ENCODE data around the gene EFNB2. TPM values are rescaled to one million over a fixed set of nuclear protein-coding genes. Genes with fewer than 3 reads are reported as not detected.

Gene EFNB2
- total and polyA plus RNA-seq, 2 of the 13 experiments (the other 11 are each of a cell fraction or from before 2014, with no cell fraction given) = 0.11 to 0.20 TPM

GRCh38 chr13:106567474-106568298, 32.2 kb upstream of the EFNB2 start, which contains the start of gene ARGLU1:
ARGLU1 (minus strand) TSS chr13:106568137; CDS start chr13:106567919, 218 bp downstream.
- H3K27ac ChIP-seq (ENCODE audit: extremely low read length, insufficient read depth, low read length) = peak within 1 kb of the TSS; percentile 91
- ChIA-PET CTCF (ENCODE audit: low intra/inter-chr PET ratio, low total read pairs) (no interaction called here), POLR2A (interaction anchor here (0.9 to 1.3 kb wide), 3 partner anchors 11 to 24 kb away, joined by 3 to 5 read pairs (median 3); no protein-coding TSS in a partner anchor)
- peak within 1 kb of the TSS; percentile 73 to 95 (median 89) for H3K4me3 ChIP-seq (replicated peaks in 1 of 3; ENCODE audit: insufficient read depth in 1 of 3, low read depth in 2 of 3, low read length in 3 of 3)
- no peaks in the 10 kb centered on the region for H3K9me3 ChIP-seq (ENCODE audit: low read length)
- H3K4me2 ChIP-seq (ENCODE audit: low read depth, low read length) = peak within 1 kb of the TSS; percentile 90
- no peaks in the 10 kb centered on the region; a peak in 1 of 5 replicates for H3K36me3 ChIP-seq (replicated peaks in 1 of 2; ENCODE audit: control insufficient read depth in 1 of 2, insufficient read depth in 2 of 2, low read length in 2 of 2)
- H3K4me1 ChIP-seq (ENCODE audit: insufficient read depth, low read length) = peaks cover 40% of the 10 kb centered on the region
- H2AFZ ChIP-seq (ENCODE audit: low read length) = peak within 1 kb of the TSS; percentile 84
- no peaks in the 10 kb centered on the region; a peak in 1 of 5 replicates for H3K27me3 ChIP-seq (ENCODE audit: control insufficient read depth in 1 of 2, insufficient read depth in 2 of 2, low read length in 2 of 2)
- H4K20me1 ChIP-seq (ENCODE audit: insufficient read depth, low read length) = peaks cover 43% of the 10 kb centered on the region
- H3K9ac ChIP-seq (ENCODE audit: insufficient read depth, low read depth, low read length) = peak within 1 kb of the TSS; percentile 96
- H3K79me2 ChIP-seq (ENCODE audit: insufficient read depth, low read length) = peaks cover 52% of the 10 kb centered on the region
- ATAC-seq (peak; percentile 91), DNase-seq (ENCODE audit: low spot score) (peak; percentile 78), FAIRE-seq (peak; percentile 86)
- 2% methylated on average over 45 of the region's 108 CpGs for WGBS (ENCODE audit: low lambda C conversion rate)
- in situ Hi-C loops (cut with HindIII; ENCODE audit: extremely low pct_ligation_motif_present, low pct_unique_long_range_greater_than_20kb) (no loop called here), intact Hi-C loops (cut with micrococcal nuclease; ENCODE audit: unreplicated experiment) (loop anchor here (1.0 to 10.0 kb wide), 3 partner anchors 24 to 553 kb away; no protein-coding TSS in a partner anchor)
- TSS peak; percentile 60 for BruUV-seq (replicated peaks)
- peak; percentile 84 for TF ChIP-seq ZNF451 (CRISPR knock-in tag; IDR thresholded peaks at IDR 0.05)
- TF ChIP-seq ZNF572 (CRISPR knock-in tag; IDR thresholded peaks at IDR 0.05) = no peak
- no peak for TF ChIP-seq PCBP2 (optimal IDR thresholded peaks at IDR 0.05; ENCODE audit: low read depth, low read length, poor library complexity, severe bottlenecking)
- peak; percentile 94 for TF ChIP-seq RBFOX2 (IDR thresholded peaks at IDR 0.05; ENCODE audit: low read depth, low read length)
- TF ChIP-seq ETV5 (CRISPR knock-in tag; IDR thresholded peaks at IDR 0.05; ENCODE audit: borderline replicate concordance) = no peak
- TF ChIP-seq PHF8 (CRISPR knock-in tag; IDR thresholded peaks at IDR 0.05) = peak; percentile 99
- TF ChIP-seq ZFP1 (CRISPR knock-in tag; IDR thresholded peaks at IDR 0.05) = no peak
- peak; percentile 66; the same call in 1 of the 2 replicates for TF ChIP-seq TMF1 (CRISPR knock-in tag; IDR thresholded peaks at IDR 0.05; ENCODE audit: low read depth)
- TF ChIP-seq, protein P1, sequence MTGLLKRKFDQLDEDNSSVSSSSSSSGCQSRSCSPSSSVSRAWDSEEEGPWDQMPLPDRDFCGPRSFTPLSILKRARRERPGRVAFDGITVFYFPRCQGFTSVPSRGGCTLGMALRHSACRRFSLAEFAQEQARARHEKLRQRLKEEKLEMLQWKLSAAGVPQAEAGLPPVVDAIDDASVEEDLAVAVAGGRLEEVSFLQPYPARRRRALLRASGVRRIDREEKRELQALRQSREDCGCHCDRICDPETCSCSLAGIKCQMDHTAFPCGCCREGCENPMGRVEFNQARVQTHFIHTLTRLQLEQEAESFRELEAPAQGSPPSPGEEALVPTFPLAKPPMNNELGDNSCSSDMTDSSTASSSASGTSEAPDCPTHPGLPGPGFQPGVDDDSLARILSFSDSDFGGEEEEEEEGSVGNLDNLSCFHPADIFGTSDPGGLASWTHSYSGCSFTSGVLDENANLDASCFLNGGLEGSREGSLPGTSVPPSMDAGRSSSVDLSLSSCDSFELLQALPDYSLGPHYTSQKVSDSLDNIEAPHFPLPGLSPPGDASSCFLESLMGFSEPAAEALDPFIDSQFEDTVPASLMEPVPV (CRISPR knock-in tag; IDR thresholded peaks at IDR 0.05) = peak; percentile 9; the same call in 1 of the 2 replicates
- 0 out of 2 replicates have a peak, but pooled peaks have one; percentile 13 for TF ChIP-seq ZNF263 (CRISPR knock-in tag; IDR thresholded peaks at IDR 0.05)
- TF ChIP-seq ZNF660 (CRISPR knock-in tag; IDR thresholded peaks at IDR 0.05; ENCODE audit: borderline replicate concordance, low read depth) = no peak
- peak; percentile 24; the same call in 1 of the 2 replicates for TF ChIP-seq ZSCAN20 (CRISPR knock-in tag; IDR thresholded peaks at IDR 0.05; ENCODE audit: borderline replicate concordance)
- TF ChIP-seq SMAD3 (CRISPR knock-in tag; IDR thresholded peaks at IDR 0.05) = 0 out of 2 replicates have a peak, but pooled peaks have one; percentile 40
- peak; percentile 14; the same call in 1 of the 2 replicates for TF ChIP-seq ZBTB43 (CRISPR knock-in tag; conservative IDR thresholded peaks at IDR 0.05)
- TF ChIP-seq, protein P2, sequence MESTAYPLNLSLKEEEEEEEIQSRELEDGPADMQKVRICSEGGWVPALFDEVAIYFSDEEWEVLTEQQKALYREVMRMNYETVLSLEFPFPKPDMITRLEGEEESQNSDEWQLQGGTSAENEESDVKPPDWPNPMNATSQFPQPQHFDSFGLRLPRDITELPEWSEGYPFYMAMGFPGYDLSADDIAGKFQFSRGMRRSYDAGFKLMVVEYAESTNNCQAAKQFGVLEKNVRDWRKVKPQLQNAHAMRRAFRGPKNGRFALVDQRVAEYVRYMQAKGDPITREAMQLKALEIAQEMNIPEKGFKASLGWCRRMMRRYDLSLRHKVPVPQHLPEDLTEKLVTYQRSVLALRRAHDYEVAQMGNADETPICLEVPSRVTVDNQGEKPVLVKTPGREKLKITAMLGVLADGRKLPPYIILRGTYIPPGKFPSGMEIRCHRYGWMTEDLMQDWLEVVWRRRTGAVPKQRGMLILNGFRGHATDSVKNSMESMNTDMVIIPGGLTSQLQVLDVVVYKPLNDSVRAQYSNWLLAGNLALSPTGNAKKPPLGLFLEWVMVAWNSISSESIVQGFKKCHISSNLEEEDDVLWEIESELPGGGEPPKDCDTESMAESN (CRISPR knock-in tag; conservative IDR thresholded peaks at IDR 0.05) = peak; percentile 70
